NT2/D1 (cell line): ENCODE measurements around the gene DYDC2.

Source experiments
- SUZ12 ChIP-seq: IDR thresholded peaks from 2 replicates; pipeline ENCODE4 v1.6.1; 2011; ENCODE audit not compliant: insufficient read length, insufficient read depth; ENCODE audit errors: extremely low read depth
- YY1 ChIP-seq: IDR thresholded peaks from 2 replicates; pipeline ENCODE4 v1.6.1; 2011; ENCODE audit not compliant: insufficient read length, insufficient read depth
- ZNF274 ChIP-seq: IDR thresholded peaks from 2 replicates; pipeline ENCODE4 v1.6.1; 2011; ENCODE audit warnings: mild to moderate bottlenecking, low read depth, low read length

DNA sequence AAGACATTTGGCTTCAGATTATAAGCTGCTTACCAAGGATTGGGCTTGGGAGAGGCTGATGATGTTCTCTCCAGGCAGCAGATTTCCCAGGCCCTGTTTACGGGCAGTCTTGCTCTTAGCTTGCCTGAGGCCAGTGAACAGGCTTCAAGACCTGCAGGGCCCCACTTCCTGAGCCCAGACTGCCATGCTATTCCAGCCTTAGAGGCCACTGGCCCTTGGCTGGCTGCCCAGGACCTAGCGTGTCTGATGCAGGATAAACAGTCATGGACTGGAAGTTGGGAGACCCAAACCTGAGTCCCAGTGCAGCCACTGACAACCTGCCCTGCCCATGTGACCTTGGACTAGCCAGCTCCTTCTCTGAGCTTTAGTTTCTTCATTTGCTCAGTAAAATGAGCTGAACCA, 54.7 kb downstream of the DYDC2 start:
- TF ChIP-seq YY1 (no peak), ZNF274 (no peak), SUZ12 (no peak)
